Stomach smooth muscle (tissue), 2 donors: ENCODE results near the gene EPS15.

Source experiments
- H3K27ac ChIP-seq: one replicate; pipeline ENCODE4 v1.7.0; 2013; ENCODE audit warnings: mild to moderate bottlenecking, low read length, inconsistent platforms
- H3K27me3 ChIP-seq, 2 donors: one replicate each; pipeline ENCODE4 v1.7.0; 2013; ENCODE audit warnings: low read length in 2 of 2; ENCODE audit not compliant: insufficient read depth in 2 of 2, control insufficient read depth in 1 of 2
- H3K36me3 ChIP-seq, 2 donors: one replicate each; pipeline ENCODE4 v1.7.0; 2013; ENCODE audit warnings: low read length in 2 of 2; ENCODE audit not compliant: control insufficient read depth in 2 of 2, insufficient read depth in 2 of 2
- H3K4me1 ChIP-seq: one replicate; pipeline ENCODE4 v1.7.0; 2013; ENCODE audit warnings: low read length; ENCODE audit not compliant: control insufficient read depth, insufficient read depth
- H3K4me3 ChIP-seq, 2 donors: one replicate each; pipeline ENCODE4 v1.7.0; 2013; ENCODE audit warnings: low read length in 2 of 2
- H3K9ac ChIP-seq, 2 donors: one replicate each; pipeline ENCODE4 v1.7.0; 2013; ENCODE audit warnings: low read length in 2 of 2, mild to moderate bottlenecking in 1 of 2
- H3K9me3 ChIP-seq, 2 donors: one replicate each; pipeline ENCODE4 v1.7.0; 2013; ENCODE audit warnings: low read length in 2 of 2; ENCODE audit not compliant: control insufficient read depth in 2 of 2
- donor health status: healthy.
- donor health status: Pancreatic carcinoma.

Gene EPS15

GRCh38 chr1:51373898-51374297 lies 145.2 kb downstream of the EPS15 start:
- Histone ChIP-seq H3K27ac (no peak overlapping the region), H3K9ac (no peak overlapping the region), H3K4me3 (no peak overlapping the region), H3K9me3 (no peaks in the 10 kb centered on the region), H3K4me1 (no peaks in the 10 kb centered on the region), H3K27me3 (no peaks in the 10 kb centered on the region), H3K36me3 (peaks cover 10 to 12% of the 10 kb centered on the region in 2 donors)

- no peaks in the 10 kb centered on the region for H3K9me3 ChIP-seq
- no peak overlapping the region for H3K9ac ChIP-seq
- no peak overlapping the region for H3K4me3 ChIP-seq
- no peaks in the 10 kb centered on the region for H3K27me3 ChIP-seq
- H3K27ac ChIP-seq, result no peak overlapping the region
- no peaks in the 10 kb centered on the region for H3K4me1 ChIP-seq
- peaks cover 10 to 14% of the 10 kb centered on the region in 2 donors for H3K36me3 ChIP-seq
These were observed 146.5 kb downstream of the EPS15 start for GRCh38 chr1:51372561-51372960.

- Histone ChIP-seq H3K9me3 (no peaks in the 10 kb centered on the region), H3K27me3 (no peaks in the 10 kb centered on the region), H3K36me3 (peaks cover 10 to 21% of the 10 kb centered on the region in 2 donors), H3K4me3 (no peak overlapping the region), H3K27ac (no peak overlapping the region), H3K9ac (no peak overlapping the region), H3K4me1 (no peaks in the 10 kb centered on the region)
These were observed 149.9 kb downstream of the EPS15 start for GRCh38 chr1:51369171-51369570.

- Histone ChIP-seq H3K4me3 (no peak overlapping the region), H3K27me3 (no peaks in the 10 kb centered on the region), H3K27ac (no peak overlapping the region), H3K9ac (no peak overlapping the region), H3K36me3 (peaks cover 7 to 15% of the 10 kb centered on the region in 2 donors), H3K9me3 (no peaks in the 10 kb centered on the region), H3K4me1 (no peaks in the 10 kb centered on the region)
These were observed 153.3 kb downstream of the EPS15 start for GRCh38 chr1:51365774-51366173.

- Histone ChIP-seq H3K9ac (no peak overlapping the region), H3K4me1 (no peaks in the 10 kb centered on the region), H3K4me3 (no peak overlapping the region), H3K9me3 (no peaks in the 10 kb centered on the region), H3K36me3 (peaks cover 13 to 24% of the 10 kb centered on the region in 2 donors), H3K27me3 (no peaks in the 10 kb centered on the region), H3K27ac (no peak overlapping the region)
These were observed 159.2 kb downstream of the EPS15 start for GRCh38 chr1:51359879-51360278.

GRCh38 chr1:51355382-51355781 lies 163.7 kb downstream of the EPS15 start:
- no peaks in the 10 kb centered on the region for H3K9me3 ChIP-seq
- no peaks in the 10 kb centered on the region for H3K4me1 ChIP-seq
- H3K4me3 ChIP-seq, result no peak overlapping the region
- H3K27ac ChIP-seq, result no peak overlapping the region
- H3K9ac ChIP-seq, result no peak overlapping the region
- peaks cover 4 to 15% of the 10 kb centered on the region in 2 donors for H3K36me3 ChIP-seq
- no peaks in the 10 kb centered on the region for H3K27me3 ChIP-seq

- H3K36me3 ChIP-seq, result peaks cover 4 to 11% of the 10 kb centered on the region in 2 donors
- H3K9ac ChIP-seq, result no peak overlapping the region
- H3K27me3 ChIP-seq, result no peaks in the 10 kb centered on the region
- no peak overlapping the region for H3K4me3 ChIP-seq
- no peaks in the 10 kb centered on the region for H3K9me3 ChIP-seq
- H3K27ac ChIP-seq, result no peak overlapping the region
- H3K4me1 ChIP-seq, result no peaks in the 10 kb centered on the region
These were observed 164.7 kb downstream of the EPS15 start for GRCh38 chr1:51354416-51354815.

- H3K9me3 ChIP-seq, result no peaks in the 10 kb centered on the region
- no peak overlapping the region for H3K9ac ChIP-seq
- no peak overlapping the region for H3K27ac ChIP-seq
- H3K4me3 ChIP-seq, result no peak overlapping the region
- no peaks in the 10 kb centered on the region for H3K27me3 ChIP-seq
- peaks cover 4 to 7% of the 10 kb centered on the region in 2 donors for H3K36me3 ChIP-seq
- no peaks in the 10 kb centered on the region for H3K4me1 ChIP-seq
These were observed 167.2 kb downstream of the EPS15 start for GRCh38 chr1:51351907-51352306.

- Histone ChIP-seq H3K4me3 (no peak overlapping the region), H3K9ac (no peak overlapping the region), H3K36me3 (no peaks in the 10 kb centered on the region), H3K27ac (no peak overlapping the region), H3K9me3 (no peaks in the 10 kb centered on the region), H3K27me3 (peaks cover 7 to 8% of the 10 kb centered on the region in 2 donors), H3K4me1 (no peaks in the 10 kb centered on the region)
These were observed 169.2 kb downstream of the EPS15 start for GRCh38 chr1:51349862-51350261.

GRCh38 chr1:51348147-51348527 lies 170.9 kb downstream of the EPS15 start:
- Histone ChIP-seq H3K36me3 (no peaks in the 10 kb centered on the region), H3K4me3 (no peak overlapping the region)

GRCh38 chr1:51347398-51348146 lies 171.5 kb downstream of the EPS15 start:
- Histone ChIP-seq H3K36me3 (no peaks in the 10 kb centered on the region), H3K4me3 (no peak overlapping the region), H3K27me3 (peaks cover 28 to 29% of the 10 kb centered on the region in 2 donors), H3K27ac (no peak overlapping the region), H3K4me1 (no peaks in the 10 kb centered on the region), H3K9ac (no peak overlapping the region), H3K9me3 (no peaks in the 10 kb centered on the region)

More at GRCh38 chr1:51348147-51348527, 170.9 kb downstream of the EPS15 start:
- Histone ChIP-seq H3K9me3 (no peaks in the 10 kb centered on the region), H3K9ac (no peak overlapping the region), H3K27ac (no peak overlapping the region), H3K27me3 (peaks cover 22 to 24% of the 10 kb centered on the region in 2 donors), H3K4me1 (no peaks in the 10 kb centered on the region)
